Amygdala (tissue), 56 donors: ENCODE results near the gene TOPAZ1.

Experiments
- DNase-seq, 56 donors: peaks; one replicate each; lab custom pipeline; 2025; lab: John Stamatoyannopoulos, UW

TOPAZ1 gene

GRCh38 chr3:44241706-44242105, at the start of gene TOPAZ1:
Gene TOPAZ1 (plus strand): TSS chr3:44241886. CDS start chr3:44242054, 168 bp downstream.
- no peak for DNase-seq

DNA sequence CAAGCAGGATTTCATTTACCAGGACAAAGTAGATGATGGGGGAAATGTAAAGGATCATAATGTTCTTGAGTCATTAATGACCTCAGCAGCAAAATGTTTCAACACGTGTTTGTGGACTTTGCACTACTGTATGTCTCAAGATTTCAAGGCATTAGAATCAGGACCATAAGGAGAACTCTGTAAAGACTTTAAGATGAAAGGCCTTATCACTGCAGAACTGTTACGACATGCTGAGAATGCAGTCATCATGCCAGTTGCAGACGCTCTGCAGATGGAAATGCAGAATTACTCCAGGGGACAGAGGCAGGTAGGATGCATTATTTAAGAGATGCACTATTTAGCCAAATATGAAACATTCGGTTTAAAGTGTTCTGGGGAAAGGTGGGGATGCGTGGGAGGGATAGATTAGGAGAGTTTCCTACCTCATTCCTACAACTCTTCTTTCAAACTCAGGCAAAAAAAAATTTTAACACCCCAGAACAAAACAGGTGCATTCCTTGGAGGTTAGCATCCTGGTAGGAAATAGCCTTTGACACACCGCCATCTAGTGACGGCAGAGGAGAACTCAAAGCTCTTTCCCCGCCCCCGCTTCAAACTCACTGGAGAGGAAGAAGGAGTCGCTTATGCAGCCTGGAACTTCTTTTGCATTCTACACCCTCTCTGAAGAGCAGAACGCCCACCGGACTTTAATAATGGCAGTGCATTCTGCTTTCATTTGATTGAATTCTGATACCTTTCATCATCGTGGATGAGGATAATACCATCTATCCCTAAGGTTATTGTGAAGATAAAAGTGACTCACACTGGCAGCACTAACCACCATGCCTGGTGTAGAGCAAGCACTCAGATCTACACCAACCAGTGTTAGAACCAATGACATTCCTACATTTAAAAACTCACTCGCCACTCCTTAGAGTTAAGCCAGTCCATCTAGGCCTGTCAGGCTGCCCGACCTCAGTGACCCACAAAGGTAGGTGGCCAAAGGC, 43.1 kb upstream of the TOPAZ1 start:
- peak in 46 of 56 donors; percentile 2 to 81 (median 42) for DNase-seq

DNA sequence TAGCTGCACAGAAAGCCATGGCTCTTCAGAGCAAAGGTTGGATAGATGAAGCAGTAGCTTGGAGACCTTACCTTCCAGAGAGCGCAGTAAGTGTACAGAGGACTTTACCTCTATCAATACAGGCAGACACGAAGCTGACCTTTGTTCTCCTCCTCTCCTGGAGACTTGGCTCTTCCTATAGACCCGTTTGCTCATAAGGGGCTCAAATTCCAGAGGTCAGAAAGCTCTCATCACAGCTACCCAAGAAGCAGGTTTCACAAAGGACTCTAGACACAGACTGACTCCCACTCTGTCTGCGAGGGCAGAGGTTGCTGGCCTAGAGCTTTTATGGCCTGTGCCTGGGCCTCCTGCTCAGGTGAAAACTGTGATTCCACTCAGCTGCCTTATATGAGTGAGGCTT, 35.4 kb upstream of the TOPAZ1 start:
- DNase-seq: no peak

GRCh38 chr3:44206862-44207652, 34.6 kb upstream of the TOPAZ1 start:
- no peak for DNase-seq

GRCh38 chr3:44208086-44208485, 33.6 kb upstream of the TOPAZ1 start:
- DNase-seq: no peak

- DNase-seq: no peak
Observed at GRCh38 chr3:44208568-44208967, 33.1 kb upstream of the TOPAZ1 start.

DNA sequence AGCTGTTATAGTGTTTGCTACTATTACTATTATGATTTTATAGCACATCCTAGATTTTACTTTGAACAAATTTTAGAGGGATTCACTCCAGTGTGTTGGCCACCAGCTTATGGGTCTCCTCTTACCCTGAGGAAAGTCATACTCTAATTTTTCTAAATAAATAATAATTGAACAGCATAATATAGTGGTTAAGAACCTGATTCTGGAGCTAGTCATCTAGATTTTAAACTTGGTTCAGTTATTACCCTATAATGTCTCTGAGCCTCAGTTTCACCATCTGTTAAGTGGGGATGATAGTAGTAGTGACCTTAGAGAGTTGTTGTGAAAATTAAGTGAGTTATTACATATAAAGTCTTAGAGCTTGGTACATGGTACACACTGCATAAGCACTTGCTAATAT, 30.7 kb upstream of the TOPAZ1 start:
- no peak for DNase-seq

DNA sequence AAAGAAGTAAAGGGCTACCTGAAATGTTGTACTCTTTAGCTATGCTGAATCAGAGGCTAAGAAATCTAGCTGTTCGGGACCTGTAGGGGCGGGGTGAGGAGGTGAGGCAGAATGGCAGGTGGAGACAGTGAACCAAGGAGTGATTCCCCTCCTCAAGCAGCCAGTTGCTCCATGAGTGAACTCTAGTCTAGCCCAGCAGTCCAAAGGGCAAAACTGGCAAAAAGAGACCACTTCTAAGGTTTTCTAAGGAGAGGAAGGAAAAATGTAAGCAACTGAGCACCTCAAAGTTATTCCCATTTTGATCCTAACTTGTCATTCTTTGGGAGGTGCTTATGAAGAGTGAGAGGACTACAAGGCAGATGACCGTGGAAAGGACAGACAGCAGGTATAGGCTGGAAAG, 19.3 kb upstream of the TOPAZ1 start:
- no peak for DNase-seq

DNA sequence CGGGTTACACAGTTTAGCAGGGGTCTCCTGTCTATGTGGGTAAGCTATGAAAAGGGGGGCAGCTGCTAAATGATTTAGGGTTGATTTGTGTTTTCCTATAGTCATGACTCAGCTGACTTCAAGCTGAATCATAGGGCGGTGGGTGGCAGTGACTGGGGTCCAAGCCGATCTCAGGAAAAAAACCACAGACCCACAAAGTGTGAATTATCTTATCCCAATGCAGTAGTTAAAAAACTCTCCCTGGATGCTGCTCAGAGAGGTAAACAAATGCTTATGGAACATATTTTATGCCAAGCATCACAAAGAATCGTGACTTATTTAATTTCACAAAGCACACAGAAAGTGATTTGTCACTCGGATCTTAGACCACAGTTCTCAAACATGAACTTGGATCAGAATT, 18.4 kb upstream of the TOPAZ1 start:
- DNase-seq: no peak

DNA sequence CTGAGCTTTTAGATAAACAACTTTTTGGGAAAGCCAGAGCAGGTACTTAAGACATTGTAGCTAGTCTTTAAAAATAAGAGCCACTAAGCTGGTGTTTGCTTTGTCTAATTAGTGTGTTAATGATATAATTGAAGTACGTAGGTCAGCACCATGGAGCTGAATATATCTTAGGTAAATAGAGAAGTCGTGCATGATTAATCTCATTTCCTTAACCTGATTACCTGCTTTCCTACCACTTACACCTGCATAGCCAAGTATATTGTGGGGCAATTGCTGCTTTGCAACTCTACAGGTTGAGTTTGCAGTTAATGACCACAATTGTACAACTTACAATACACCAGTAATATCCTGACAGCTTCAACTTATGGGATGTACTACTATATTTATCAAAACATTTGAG, 17.6 kb upstream of the TOPAZ1 start:
- DNase-seq: no peak

DNA sequence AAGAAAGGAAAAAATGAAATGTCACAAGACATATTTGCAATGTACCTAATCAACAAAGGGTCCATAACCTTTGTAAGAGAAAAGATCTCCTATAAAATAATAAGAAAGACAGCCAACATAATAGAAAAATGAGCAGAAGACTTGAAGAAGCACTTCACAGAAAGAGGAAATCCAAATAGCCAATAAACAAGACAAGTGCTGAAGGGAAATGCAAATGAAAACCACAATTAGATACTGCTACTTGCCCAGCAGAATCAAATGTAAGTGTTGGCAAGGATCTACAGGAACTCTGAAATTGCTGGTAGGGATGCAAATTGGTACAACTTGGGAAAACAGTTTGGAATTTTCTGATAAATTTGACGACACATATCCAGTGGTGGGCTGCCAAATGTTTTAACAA, 15.1 kb upstream of the TOPAZ1 start:
- DNase-seq: no peak

DNA sequence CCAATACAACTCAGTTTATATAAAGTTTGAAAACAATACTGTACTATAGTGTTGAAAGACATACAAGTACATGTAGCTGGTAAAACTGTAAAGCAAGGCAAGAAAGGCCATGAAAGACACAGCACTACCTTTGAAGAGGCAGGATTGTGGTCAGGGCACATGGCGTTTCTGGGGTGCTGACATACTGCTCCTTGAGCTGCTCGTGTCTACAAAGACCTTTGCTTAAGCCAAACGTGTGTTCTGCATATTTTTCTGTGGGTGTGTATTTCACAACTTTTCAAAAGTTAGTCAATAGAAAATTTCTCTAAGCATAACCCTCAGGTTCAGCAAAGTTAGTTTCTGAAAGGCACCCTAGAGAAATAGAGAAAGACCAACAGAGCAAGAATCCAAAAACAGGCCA, 14.1 kb upstream of the TOPAZ1 start:
- no peak for DNase-seq

DNA sequence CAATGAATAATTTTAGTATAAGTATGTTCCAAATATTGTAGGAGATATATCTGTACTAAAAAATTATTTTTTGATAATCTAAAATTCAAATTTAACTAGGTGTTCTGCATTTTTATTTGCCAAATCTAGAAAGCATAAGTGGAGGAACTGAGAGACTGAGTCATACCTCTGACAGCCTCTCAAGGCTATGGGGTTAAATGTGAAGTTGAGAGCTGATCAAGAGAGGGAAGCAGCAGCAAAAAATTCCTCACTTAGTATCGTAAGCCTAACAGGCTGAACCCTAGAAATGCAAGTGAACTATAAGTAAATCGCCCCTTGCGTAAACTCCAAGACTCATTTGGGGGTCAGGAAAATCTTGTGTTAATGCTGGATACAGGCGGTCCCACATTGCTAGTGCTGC, 12.8 kb upstream of the TOPAZ1 start:
- DNase-seq: no peak

GRCh38 chr3:44232407-44232806, 9.3 kb upstream of the TOPAZ1 start:
- no peak for DNase-seq

DNA sequence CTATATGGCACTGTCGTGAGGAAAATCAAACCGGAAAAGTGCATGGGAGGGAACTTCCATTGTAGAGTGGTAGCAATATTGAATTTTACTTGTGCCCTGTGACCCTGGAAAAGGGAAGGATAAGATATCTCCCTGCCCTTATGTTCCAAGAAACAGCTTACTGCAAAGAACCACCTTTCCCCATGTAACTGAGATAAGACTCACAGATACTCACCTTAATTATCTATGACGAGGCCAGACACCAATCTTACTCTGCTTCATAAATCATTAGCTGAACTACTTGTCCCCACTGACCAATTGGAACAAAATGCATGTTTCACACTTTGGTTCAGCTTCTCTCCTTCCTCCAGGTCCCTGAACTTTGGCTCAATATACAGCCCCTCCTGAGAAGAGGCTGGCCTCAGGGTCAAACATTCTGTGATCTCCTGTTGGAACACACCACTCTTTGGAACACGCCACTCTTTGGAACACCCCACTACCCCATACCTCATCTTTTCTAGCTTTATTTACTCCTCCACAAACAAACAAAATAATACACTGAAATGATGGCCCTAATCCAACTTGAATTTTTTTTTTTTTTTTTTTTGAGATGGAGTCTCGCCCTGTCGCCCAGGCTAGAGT, 6.9 kb upstream of the TOPAZ1 start:
- no peak for DNase-seq

DNA sequence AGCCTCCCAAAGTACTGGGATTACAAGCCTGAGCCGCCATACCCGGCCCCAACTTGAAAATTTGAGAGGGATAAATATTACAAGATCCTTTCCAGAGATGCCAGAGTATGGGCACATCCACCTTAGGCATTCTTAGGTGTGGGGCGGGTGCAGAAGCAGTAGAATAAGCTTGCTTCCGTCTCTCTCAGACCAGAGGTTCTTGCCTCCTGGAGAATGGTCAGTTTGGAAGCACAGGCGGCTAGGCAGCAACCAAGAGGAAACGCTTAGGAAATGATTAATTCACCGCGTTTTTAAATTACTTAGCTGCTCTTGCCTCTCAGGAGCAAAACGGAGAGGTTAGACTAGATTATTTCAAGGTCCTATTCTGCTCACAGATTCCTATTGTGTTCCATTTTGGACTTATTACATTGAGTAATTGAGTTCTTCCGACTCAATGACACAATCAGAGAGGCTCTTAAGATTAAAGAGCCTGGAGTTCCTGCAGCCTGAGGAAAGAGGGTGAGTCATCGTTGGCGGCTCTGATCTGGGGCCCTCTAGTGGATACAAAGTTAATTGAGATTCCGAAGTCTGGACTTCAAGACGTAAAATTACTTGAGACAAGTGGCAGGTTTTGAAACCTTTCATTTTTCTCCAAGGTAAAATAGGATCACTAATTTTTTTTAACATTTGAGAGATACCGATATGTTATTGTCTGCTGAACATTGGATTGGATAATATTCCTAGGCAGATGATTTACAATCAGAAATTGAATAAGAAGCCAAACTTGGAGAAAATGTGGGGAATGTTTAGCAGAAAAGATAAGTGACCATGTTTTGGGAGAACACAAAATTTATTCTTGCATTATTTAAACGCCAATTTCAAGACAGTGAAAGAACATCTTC, 5.8 kb upstream of the TOPAZ1 start:
- DNase-seq: peak in 27 of 56 donors; percentile 1 to 62 (median 9)

- no peak for DNase-seq
Observed at GRCh38 chr3:44236485-44236908, 5.2 kb upstream of the TOPAZ1 start.

DNA sequence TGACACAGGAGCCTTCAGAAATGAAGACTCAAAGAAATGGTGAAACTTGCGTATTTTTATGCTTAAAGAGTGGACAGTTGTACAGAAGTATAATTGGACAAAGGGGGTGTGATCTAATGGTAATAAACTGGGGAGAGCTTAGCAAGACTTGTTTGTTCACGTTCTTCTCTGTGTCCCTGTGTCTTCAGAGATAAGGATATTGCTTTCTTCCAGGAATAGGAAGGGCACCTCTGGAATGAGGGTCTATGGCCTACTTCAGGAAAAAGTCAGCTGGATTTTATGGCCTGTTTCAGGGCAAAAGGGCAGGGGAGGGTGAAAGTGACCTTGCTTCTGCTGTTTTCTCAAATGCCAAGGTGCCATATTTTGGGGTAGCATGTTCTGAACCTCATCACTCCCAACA, 4.5 kb upstream of the TOPAZ1 start:
- no peak for DNase-seq

GRCh38 chr3:44237665-44238064, 4.0 kb upstream of the TOPAZ1 start:
- no peak for DNase-seq

GRCh38 chr3:44238889-44239288, 2.8 kb upstream of the TOPAZ1 start:
- no peak for DNase-seq
